GM10266 (cell line): ENCODE data around the gene GYG2.
"Not testable (repeated sequence)": the region's sequence is repeated elsewhere in the genome, so short reads cannot be mapped to it uniquely, and the experiment has no call there.

ENCODE experiments used
- DNase-seq: peaks from one replicate; pipeline ENCODE4 v3.0.0; 2012; ENCODE audit errors: extremely low spot score
- CTCF ChIP-seq: IDR thresholded peaks from 2 replicates; pipeline ENCODE4 v1.5.1; 2012; ENCODE audit warnings: mild to moderate bottlenecking, low read depth; ENCODE audit not compliant: control insufficient read depth, insufficient read depth; ENCODE audit errors: missing control alignments

GYG2 gene

GRCh38 chrX:2811271-2811670 is 17.5 kb upstream of the GYG2 start:
- DNase-seq = no peak
- no peak for TF ChIP-seq CTCF

GRCh38 chrX:2812161-2812907 is 16.4 kb upstream of the GYG2 start:
- not testable (repeated sequence) for DNase-seq

GRCh38 chrX:2817036-2817435 is 11.7 kb upstream of the GYG2 start:
- DNase-seq = no peak
- no peak for TF ChIP-seq CTCF

More at GRCh38 chrX:2812161-2812907, 16.4 kb upstream of the GYG2 start:
- TF ChIP-seq CTCF = peak; percentile 56

- no peak for DNase-seq
- no peak for TF ChIP-seq CTCF
Measured at GRCh38 chrX:2819345-2820135, 9.2 kb upstream of the GYG2 start.

GRCh38 chrX:2820136-2820771 is 8.5 kb upstream of the GYG2 start:
- TF ChIP-seq CTCF = no peak
- DNase-seq = no peak

DNA sequence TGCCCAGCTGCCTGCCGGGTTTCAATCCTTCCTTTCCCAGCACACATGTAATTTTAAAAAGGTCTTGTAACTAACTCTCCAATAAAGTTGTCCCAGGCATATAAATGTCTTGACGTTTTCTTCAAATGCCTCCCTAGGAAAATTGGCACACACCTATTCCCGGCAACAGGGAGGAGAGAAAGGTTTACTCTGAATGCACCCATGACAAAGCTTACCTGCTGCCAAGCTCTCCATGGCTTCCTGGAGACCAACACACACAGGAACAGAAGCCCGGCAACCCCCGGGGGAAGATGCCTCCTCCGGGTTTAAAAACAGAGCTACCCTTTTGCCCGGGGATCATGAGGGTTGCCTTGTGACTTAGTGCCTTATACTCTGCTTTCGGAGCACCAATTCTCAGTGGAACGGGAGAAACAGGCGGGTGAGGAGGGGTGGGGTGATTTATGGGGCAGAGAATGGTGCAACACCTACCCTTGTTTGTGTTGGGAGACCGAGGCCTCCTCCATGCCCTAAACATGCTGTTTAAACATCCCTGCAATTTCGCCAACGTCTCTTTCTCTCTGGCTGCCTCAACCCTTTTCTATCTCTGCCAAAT is 4.8 kb upstream of the GYG2 start:
- DNase-seq = no peak
- TF ChIP-seq CTCF = no peak
